GM18520 (cell line): Measurements from ENCODE around the gene ODF2L.

Experiments used
- ATAC-seq: cut with Tn5 transposase; IDR thresholded peaks from one replicate; pipeline ENCODE4 v1.9.1; 2021; ENCODE audit not compliant: unreplicated experiment

ODF2L gene

GRCh38 chr1:86395751-86396497, at the start of gene ODF2L:
ODF2L (minus strand) TSS chr1:86396323; CDS start chr1:86387027, 9,296 bp downstream.
- ATAC-seq = peak; percentile 99

GRCh38 chr1:86445919-86446318, 49.8 kb upstream of the ODF2L start:
- ATAC-seq = no peak

GRCh38 chr1:86441997-86442396, 45.9 kb upstream of the ODF2L start:
- no peak for ATAC-seq

GRCh38 chr1:86441581-86441980, 45.5 kb upstream of the ODF2L start:
- ATAC-seq = no peak

GRCh38 chr1:86436041-86436440, 39.9 kb upstream of the ODF2L start:
- ATAC-seq = no peak

GRCh38 chr1:86435327-86435726, 39.2 kb upstream of the ODF2L start:
- ATAC-seq = no peak

GRCh38 chr1:86434059-86434458, 37.9 kb upstream of the ODF2L start:
- no peak for ATAC-seq

- ATAC-seq = no peak
Measured at GRCh38 chr1:86430376-86430775, 34.3 kb upstream of the ODF2L start.

GRCh38 chr1:86429835-86430234, 33.7 kb upstream of the ODF2L start:
- no peak for ATAC-seq

GRCh38 chr1:86429122-86429725, 33.1 kb upstream of the ODF2L start:
- no peak for ATAC-seq

- ATAC-seq = no peak
Measured at GRCh38 chr1:86423873-86424272, 27.8 kb upstream of the ODF2L start, which contains the start of gene CLCA2. CLCA2 (plus strand) TSS chr1:86424171; CDS start chr1:86424248, 77 bp downstream.

- ATAC-seq = no peak
Measured at GRCh38 chr1:86423473-86423872, 27.4 kb upstream of the ODF2L start.

- ATAC-seq = no peak
Measured at GRCh38 chr1:86421601-86422280, 25.6 kb upstream of the ODF2L start.

GRCh38 chr1:86419277-86419903, 23.3 kb upstream of the ODF2L start:
- peak; percentile 84 for ATAC-seq

GRCh38 chr1:86416343-86416742, 20.2 kb upstream of the ODF2L start:
- no peak for ATAC-seq

- ATAC-seq = no peak
Measured at GRCh38 chr1:86410879-86411278, 14.8 kb upstream of the ODF2L start.

GRCh38 chr1:86409416-86410021, 13.4 kb upstream of the ODF2L start:
- no peak for ATAC-seq

- ATAC-seq = peak; percentile 7
Measured at GRCh38 chr1:86396498-86396890, 371 bp upstream of the ODF2L start.

GRCh38 chr1:86394416-86394815, 1.7 kb downstream of the ODF2L start:
- no peak for ATAC-seq

- ATAC-seq = peak; percentile 78
Measured at GRCh38 chr1:86389307-86389706, 6.8 kb downstream of the ODF2L start.

GRCh38 chr1:86388777-86389176, 7.3 kb downstream of the ODF2L start:
- ATAC-seq = no peak
